ENCODE results near the gene FBXO27. TPM values are rescaled to one million over a fixed set of nuclear protein-coding genes. Genes with fewer than 3 reads are reported as not detected.
"Not testable (repeated sequence)": the region's sequence is repeated elsewhere in the genome, so short reads cannot be mapped to it uniquely, and the experiment has no call there.

FBXO27 gene
- total RNA-seq, 1 experiment from 2014 or later: 2.6 TPM

GRCh38 chr19:38989066-38989605 lies 43.2 kb downstream of the FBXO27 start:
- peak; percentile 67 for DNase-seq (ENCODE audit: low read depth)

- not testable (repeated sequence) for DNase-seq (ENCODE audit: low read depth)
These were observed 43.7 kb downstream of the FBXO27 start for GRCh38 chr19:38988627-38989026.

GRCh38 chr19:38987745-38988144 lies 44.6 kb downstream of the FBXO27 start:
- DNase-seq (ENCODE audit: low read depth): not testable (repeated sequence)

- DNase-seq (ENCODE audit: low read depth): no peak
These were observed 47.1 kb downstream of the FBXO27 start for GRCh38 chr19:38985262-38985661.

- no peak for DNase-seq (ENCODE audit: low read depth)
These were observed 51.6 kb downstream of the FBXO27 start for GRCh38 chr19:38980583-38981374.

GRCh38 chr19:38979812-38980211 lies 52.5 kb downstream of the FBXO27 start:
- DNase-seq (ENCODE audit: low read depth): no peak

GRCh38 chr19:38978326-38978689 lies 54.0 kb downstream of the FBXO27 start:
- DNase-seq (ENCODE audit: low read depth): no peak

GRCh38 chr19:38977445-38978325 lies 54.7 kb downstream of the FBXO27 start:
- DNase-seq (ENCODE audit: low read depth): peak; percentile 80

- peak; percentile 51 for DNase-seq (ENCODE audit: low read depth)
These were observed 56.5 kb downstream of the FBXO27 start for GRCh38 chr19:38975861-38976271.

GRCh38 chr19:38975214-38975860 lies 57.0 kb downstream of the FBXO27 start, which contains the start of gene FBXO17:
TSS of gene FBXO17 (minus strand) at chr19:38975742. CDS start at chr19:38950319, 25,423 bp downstream.
- peak; percentile 75 for DNase-seq (ENCODE audit: low read depth)

- DNase-seq (ENCODE audit: low read depth): no peak
These were observed 57.6 kb downstream of the FBXO27 start for GRCh38 chr19:38974624-38975213.

Other genes with a start within 250 kb of the FBXO27 start
- not detected in 2 replicates for gene LGALS7B, start 243.3 kb downstream of the FBXO27 start, total RNA-seq (2014; rRNA removed; shearing (Covaris generic))
- not detected in 2 replicates for gene LGALS4, start 219.6 kb downstream of the FBXO27 start, total RNA-seq (2014; rRNA removed; shearing (Covaris generic))
- 23.8 and 24.5 TPM in 2 replicates for gene ECH1, start 200.8 kb downstream of the FBXO27 start, total RNA-seq (2014; rRNA removed; shearing (Covaris generic))
- 293 and 361 TPM in 2 replicates for gene HNRNPL, start 182.6 kb downstream of the FBXO27 start, total RNA-seq (2014; rRNA removed; shearing (Covaris generic))
- 2.8 and 2.9 TPM in 2 replicates for gene RINL, start 154.3 kb downstream of the FBXO27 start, total RNA-seq (2014; rRNA removed; shearing (Covaris generic))
- gene SIRT2, start 132.9 kb downstream of the FBXO27 start, total RNA-seq (2014; rRNA removed; shearing (Covaris generic)): 21.8 and 26.6 TPM in 2 replicates
- 45.8 and 62.5 TPM in 2 replicates for gene NFKBIB, start 132.6 kb downstream of the FBXO27 start, total RNA-seq (2014; rRNA removed; shearing (Covaris generic))
- gene CCER2, start 120.4 kb downstream of the FBXO27 start, total RNA-seq (2014; rRNA removed; shearing (Covaris generic)): not detected in 2 replicates
- 39.1 and 45.1 TPM in 2 replicates for gene SARS2, start 101.8 kb downstream of the FBXO27 start, total RNA-seq (2014; rRNA removed; shearing (Covaris generic))
- gene MRPS12, start 101.6 kb downstream of the FBXO27 start, total RNA-seq (2014; rRNA removed; shearing (Covaris generic)): 60.5 and 102 TPM in 2 replicates
- 12.6 and 36.9 TPM in 2 replicates for gene FBXO17, start 56.8 kb downstream of the FBXO27 start, total RNA-seq (2014; rRNA removed; shearing (Covaris generic))
- gene ACP7, start 51.8 kb upstream of the FBXO27 start, total RNA-seq (2014; rRNA removed; shearing (Covaris generic)): 0.57 TPM in 1 of 2 replicates, not detected in the other
- 4.2 and 9.8 TPM in 2 replicates for gene PAK4, start 93.2 kb upstream of the FBXO27 start, total RNA-seq (2014; rRNA removed; shearing (Covaris generic))
- gene NCCRP1, start 164.4 kb upstream of the FBXO27 start, total RNA-seq (2014; rRNA removed; shearing (Covaris generic)): 0.40 TPM in 1 of 2 replicates, not detected in the other
- not detected in 2 replicates for gene SYCN, start 171.7 kb upstream of the FBXO27 start, total RNA-seq (2014; rRNA removed; shearing (Covaris generic))
- not detected in 2 replicates for gene IFNL3, start 212.5 kb upstream of the FBXO27 start, total RNA-seq (2014; rRNA removed; shearing (Covaris generic))
- gene IFNL4, start 216.3 kb upstream of the FBXO27 start, total RNA-seq (2014; rRNA removed; shearing (Covaris generic)): not detected in 2 replicates
- not detected in 2 replicates for gene IFNL2, start 235.8 kb upstream of the FBXO27 start, total RNA-seq (2014; rRNA removed; shearing (Covaris generic))